ENCODE measurements around the gene ECI2.

Gene ECI2

DNA sequence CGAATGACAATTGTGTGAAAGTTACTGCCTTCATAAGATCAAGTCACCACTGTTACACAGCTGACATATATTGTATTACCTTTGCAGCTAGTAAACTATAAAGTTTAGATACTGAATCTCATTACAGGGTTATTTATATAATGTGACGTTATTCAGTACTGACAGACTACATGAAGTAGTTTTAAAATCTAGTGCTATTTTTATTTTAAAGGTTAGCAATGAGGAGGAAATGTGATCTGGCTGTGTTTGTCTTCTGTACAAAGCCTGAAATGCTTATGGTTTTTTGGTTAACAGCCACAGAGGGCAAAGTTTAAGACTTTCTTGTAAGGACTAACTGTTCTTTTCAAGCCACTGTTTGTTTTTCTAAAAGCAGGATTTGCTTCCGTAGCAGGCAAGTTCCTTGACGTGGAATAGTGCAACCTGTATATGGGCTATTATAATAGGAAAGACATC, 26.0 kb downstream of the ECI2 start (continued):
- TF ChIP-seq TCF7L2 (IDR thresholded peaks at IDR 0.05; ENCODE audit: borderline replicate concordance, low read depth, low read length) (0 out of 2 replicates have a peak, but pooled peaks have one; percentile 23), FEZF1 (tag by site-specific recombination; IDR thresholded peaks at IDR 0.05) (peak; percentile 99)

DNA sequence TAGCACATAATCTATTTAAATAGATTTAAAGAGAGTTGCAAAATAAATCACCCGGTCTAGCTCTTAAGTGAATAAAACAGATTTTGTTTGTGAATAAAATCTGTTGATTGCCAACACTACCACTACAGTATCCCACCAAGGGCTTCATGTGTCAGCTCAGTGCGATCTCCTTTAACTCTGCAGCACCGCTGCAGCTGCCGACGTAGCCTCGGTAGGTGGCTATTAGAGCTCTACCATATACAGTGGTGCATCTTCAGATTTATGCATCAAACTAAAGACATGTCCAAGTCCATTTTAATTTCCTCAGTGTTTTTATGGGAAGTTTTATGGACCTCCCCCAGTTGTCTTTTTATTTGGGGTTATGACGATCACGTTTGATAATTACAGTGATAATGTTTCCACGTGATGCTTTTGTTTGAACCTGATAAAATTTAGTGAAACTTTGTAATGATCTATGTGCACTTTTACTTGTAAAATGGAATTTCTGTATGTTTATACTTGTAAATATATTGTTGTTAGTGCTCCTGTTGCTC, 26.7 kb downstream of the ECI2 start:
- H3K9me3 ChIP-seq (ENCODE audit: control insufficient read depth, insufficient read depth, low read depth, low read length): no peaks in the 10 kb centered on the region
- ChIA-PET POLR2A (interaction anchor here (1.2 kb wide), 1 partner anchor 87 kb away, joined by 5 read pairs; a partner anchor contains a TSS), CTCF (no interaction called here)
- no peak overlapping the region for H3K4me3 ChIP-seq (ENCODE audit: low read depth, low read length)
- TF ChIP-seq ZNF2 (tag by site-specific recombination; IDR thresholded peaks at IDR 0.05) (no peak), ZNF19 (tag by site-specific recombination; IDR thresholded peaks at IDR 0.05; ENCODE audit: low read depth) (no peak), ZNF239 (tag by site-specific recombination; IDR thresholded peaks at IDR 0.05) (no peak), ZNF132 (tag by site-specific recombination; IDR thresholded peaks at IDR 0.05; ENCODE audit: borderline replicate concordance) (no peak), ZNF830 (tag by site-specific recombination; IDR thresholded peaks at IDR 0.05; ENCODE audit: low read depth) (no peak), REPIN1 (tag by site-specific recombination; IDR thresholded peaks at IDR 0.05; ENCODE audit: low read depth) (no peak), ZNF600 (tag by site-specific recombination; IDR thresholded peaks at IDR 0.05) (no peak), SCRT2 (tag by site-specific recombination; IDR thresholded peaks at IDR 0.05) (no peak), ZNF621 (tag by site-specific recombination; IDR thresholded peaks at IDR 0.05) (no peak), SP7 (tag by site-specific recombination; IDR thresholded peaks at IDR 0.05) (peak; percentile 17; the same call in 1 of the 2 replicates), FEZF1 (tag by site-specific recombination; IDR thresholded peaks at IDR 0.05) (peak; percentile 67), PRDM1 (tag by site-specific recombination; IDR thresholded peaks at IDR 0.05) (no peak), GLIS1 (tag by site-specific recombination; IDR thresholded peaks at IDR 0.05) (peak; percentile 52; the same call in 1 of the 2 replicates), ZNF670 (tag by site-specific recombination; IDR thresholded peaks at IDR 0.05; ENCODE audit: low read depth) (no peak), ZBTB8A (tag by site-specific recombination; IDR thresholded peaks at IDR 0.05) (no peak)
- TF ChIP-seq, protein P1, sequence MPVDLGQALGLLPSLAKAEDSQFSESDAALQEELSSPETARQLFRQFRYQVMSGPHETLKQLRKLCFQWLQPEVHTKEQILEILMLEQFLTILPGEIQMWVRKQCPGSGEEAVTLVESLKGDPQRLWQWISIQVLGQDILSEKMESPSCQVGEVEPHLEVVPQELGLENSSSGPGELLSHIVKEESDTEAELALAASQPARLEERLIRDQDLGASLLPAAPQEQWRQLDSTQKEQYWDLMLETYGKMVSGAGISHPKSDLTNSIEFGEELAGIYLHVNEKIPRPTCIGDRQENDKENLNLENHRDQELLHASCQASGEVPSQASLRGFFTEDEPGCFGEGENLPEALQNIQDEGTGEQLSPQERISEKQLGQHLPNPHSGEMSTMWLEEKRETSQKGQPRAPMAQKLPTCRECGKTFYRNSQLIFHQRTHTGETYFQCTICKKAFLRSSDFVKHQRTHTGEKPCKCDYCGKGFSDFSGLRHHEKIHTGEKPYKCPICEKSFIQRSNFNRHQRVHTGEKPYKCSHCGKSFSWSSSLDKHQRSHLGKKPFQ (tag by site-specific recombination; IDR thresholded peaks at IDR 0.05): no peak
- TF ChIP-seq, protein P2, sequence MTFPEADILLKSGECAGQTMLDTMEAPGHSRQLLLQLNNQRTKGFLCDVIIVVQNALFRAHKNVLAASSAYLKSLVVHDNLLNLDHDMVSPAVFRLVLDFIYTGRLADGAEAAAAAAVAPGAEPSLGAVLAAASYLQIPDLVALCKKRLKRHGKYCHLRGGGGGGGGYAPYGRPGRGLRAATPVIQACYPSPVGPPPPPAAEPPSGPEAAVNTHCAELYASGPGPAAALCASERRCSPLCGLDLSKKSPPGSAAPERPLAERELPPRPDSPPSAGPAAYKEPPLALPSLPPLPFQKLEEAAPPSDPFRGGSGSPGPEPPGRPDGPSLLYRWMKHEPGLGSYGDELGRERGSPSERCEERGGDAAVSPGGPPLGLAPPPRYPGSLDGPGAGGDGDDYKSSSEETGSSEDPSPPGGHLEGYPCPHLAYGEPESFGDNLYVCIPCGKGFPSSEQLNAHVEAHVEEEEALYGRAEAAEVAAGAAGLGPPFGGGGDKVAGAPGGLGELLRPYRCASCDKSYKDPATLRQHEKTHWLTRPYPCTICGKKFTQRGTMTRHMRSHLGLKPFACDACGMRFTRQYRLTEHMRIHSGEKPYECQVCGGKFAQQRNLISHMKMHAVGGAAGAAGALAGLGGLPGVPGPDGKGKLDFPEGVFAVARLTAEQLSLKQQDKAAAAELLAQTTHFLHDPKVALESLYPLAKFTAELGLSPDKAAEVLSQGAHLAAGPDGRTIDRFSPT (tag by site-specific recombination; IDR thresholded peaks at IDR 0.05): no peak
- TF ChIP-seq, protein P3, sequence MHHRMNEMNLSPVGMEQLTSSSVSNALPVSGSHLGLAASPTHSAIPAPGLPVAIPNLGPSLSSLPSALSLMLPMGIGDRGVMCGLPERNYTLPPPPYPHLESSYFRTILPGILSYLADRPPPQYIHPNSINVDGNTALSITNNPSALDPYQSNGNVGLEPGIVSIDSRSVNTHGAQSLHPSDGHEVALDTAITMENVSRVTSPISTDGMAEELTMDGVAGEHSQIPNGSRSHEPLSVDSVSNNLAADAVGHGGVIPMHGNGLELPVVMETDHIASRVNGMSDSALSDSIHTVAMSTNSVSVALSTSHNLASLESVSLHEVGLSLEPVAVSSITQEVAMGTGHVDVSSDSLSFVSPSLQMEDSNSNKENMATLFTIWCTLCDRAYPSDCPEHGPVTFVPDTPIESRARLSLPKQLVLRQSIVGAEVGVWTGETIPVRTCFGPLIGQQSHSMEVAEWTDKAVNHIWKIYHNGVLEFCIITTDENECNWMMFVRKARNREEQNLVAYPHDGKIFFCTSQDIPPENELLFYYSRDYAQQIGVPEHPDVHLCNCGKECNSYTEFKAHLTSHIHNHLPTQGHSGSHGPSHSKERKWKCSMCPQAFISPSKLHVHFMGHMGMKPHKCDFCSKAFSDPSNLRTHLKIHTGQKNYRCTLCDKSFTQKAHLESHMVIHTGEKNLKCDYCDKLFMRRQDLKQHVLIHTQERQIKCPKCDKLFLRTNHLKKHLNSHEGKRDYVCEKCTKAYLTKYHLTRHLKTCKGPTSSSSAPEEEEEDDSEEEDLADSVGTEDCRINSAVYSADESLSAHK (tag by site-specific recombination; IDR thresholded peaks at IDR 0.05): 0 out of 2 replicates have a peak, but pooled peaks have one; percentile 14
- peaks cover 13% of the 10 kb centered on the region for H3K4me1 ChIP-seq (ENCODE audit: control insufficient read depth, insufficient read depth, low read length)
- no peaks in the 10 kb centered on the region for H3K36me3 ChIP-seq (ENCODE audit: control insufficient read depth in 2 of 2, insufficient read depth in 1 of 2, low read length in 2 of 2)
- H3K27ac ChIP-seq (ENCODE audit: extremely low read depth, low read depth, low read length): no peak overlapping the region
